Keratinocyte (primary cell): ENCODE data around the gene DCLRE1A. TPM values are rescaled to one million over a fixed set of nuclear protein-coding genes. Genes with fewer than 3 reads are reported as not detected.

ENCODE experiments used
- DNase-seq: peaks from one replicate; pipeline ENCODE4 v3.0.0-alpha.2; 2011; ENCODE audit warnings: low read depth, missing footprints, low spot score
- FAIRE-seq: peaks from 2 replicates; lab custom pipeline; 2011; peaks lifted over from hg19 to GRCh38; lab: Jason Lieb, UNC
- H2AFZ ChIP-seq: 2 replicates; pipeline ENCODE4 v1.6.0; 2012; ENCODE audit warnings: low read length, control low read depth, inconsistent platforms; ENCODE audit not compliant: control insufficient read depth
- H3K27ac ChIP-seq: 2 replicates; pipeline ENCODE4 v1.5.1; 2011; ENCODE audit warnings: low read length; ENCODE audit not compliant: control insufficient read depth, insufficient read depth
- H3K27me3 ChIP-seq: 3 replicates; pipeline ENCODE4 v1.6.0; 2011; ENCODE audit warnings: low read length; ENCODE audit not compliant: control insufficient read depth, insufficient read depth; ENCODE audit errors: extremely low read depth
- H3K36me3 ChIP-seq, 2 experiments: 2 replicates in 1 of 2; 3 replicates in 1 of 2; pipeline ENCODE4 v1.5.1; 2011; ENCODE audit warnings: low read length in 2 of 2, mild to moderate bottlenecking in 1 of 2; ENCODE audit not compliant: control insufficient read depth in 2 of 2, insufficient read depth in 2 of 2; ENCODE audit errors: extremely low read depth in 1 of 2
- H3K4me1 ChIP-seq: 3 replicates; pipeline ENCODE4 v1.5.1; 2011; ENCODE audit warnings: low read length; ENCODE audit not compliant: control insufficient read depth, insufficient read depth; ENCODE audit errors: extremely low read depth
- H3K4me2 ChIP-seq: 3 replicates; pipeline ENCODE4 v1.6.0; 2011; ENCODE audit warnings: low read depth, low read length; ENCODE audit not compliant: control insufficient read depth, insufficient read depth; ENCODE audit errors: extremely low read depth
- H3K4me3 ChIP-seq, 3 experiments: fragments of 200-600 bp in 1 of 3; sonication (generic) in 1 of 3; 2 replicates in 2 of 3; 3 replicates in 1 of 3; pipeline ENCODE4 v1.5.1; 2011 to 2016; ENCODE audit warnings: low read length in 3 of 3, mild to moderate bottlenecking in 3 of 3, control low read depth in 2 of 3, inconsistent platforms in 1 of 3, low read depth in 1 of 3, mixed read lengths in 1 of 3, mixed run types in 1 of 3, moderate library complexity in 1 of 3; ENCODE audit not compliant: control insufficient read depth in 2 of 3, insufficient read depth in 2 of 3; ENCODE audit errors: extremely low read depth in 1 of 3
- H3K79me2 ChIP-seq: 2 replicates; pipeline ENCODE4 v1.6.0; 2012; ENCODE audit warnings: low read length; ENCODE audit not compliant: control insufficient read depth, insufficient read depth
- H3K9ac ChIP-seq: 3 replicates; pipeline ENCODE4 v1.6.0; 2011; ENCODE audit warnings: low read length; ENCODE audit not compliant: control insufficient read depth, insufficient read depth; ENCODE audit errors: extremely low read depth
- H3K9me1 ChIP-seq: 3 replicates; pipeline ENCODE4 v1.6.0; 2011; ENCODE audit warnings: low read length; ENCODE audit not compliant: control insufficient read depth, insufficient read depth; ENCODE audit errors: extremely low read depth
- H3K9me3 ChIP-seq: 2 replicates; pipeline ENCODE4 v1.5.1; 2012; ENCODE audit warnings: low read depth, low read length; ENCODE audit not compliant: control insufficient read depth
- H4K20me1 ChIP-seq: 3 replicates; pipeline ENCODE4 v1.6.0; 2011; ENCODE audit warnings: low read length; ENCODE audit not compliant: control insufficient read depth, insufficient read depth; ENCODE audit errors: extremely low read depth
- CTCF ChIP-seq, 3 experiments: IDR thresholded peaks in 1 of 3; conservative IDR thresholded peaks in 1 of 3; optimal IDR thresholded peaks in 1 of 3; 2 replicates in 2 of 3; 3 replicates in 1 of 3; pipeline versions ENCODE3 to v1.5.1; 2011; ENCODE audit warnings: low read length in 3 of 3, mild to moderate bottlenecking in 3 of 3, moderate library complexity in 2 of 3, control low read depth in 1 of 3, inconsistent platforms in 1 of 3; ENCODE audit not compliant: insufficient read depth in 2 of 3; ENCODE audit errors: extremely low read depth in 1 of 3
- EZH2 ChIP-seq: IDR thresholded peaks from one replicate; pipeline ENCODE4 v1.6.1; 2012; ENCODE audit warnings: inconsistent platforms, mild to moderate bottlenecking, low read length, moderate library complexity
- dilution Hi-C: fragments of 300-500 bp; cut with MboI; formaldehyde crosslinking; loops from one replicate; pipeline ENCODE4 v1.7.0; 2020; ENCODE audit warnings: low sequenced_read_pairs; ENCODE audit not compliant: extremely low pct_ligation_motif_present
- polyA plus RNA-seq, 5 experiments: library from polyadenylated mRNA; depleted of rRNA in 3 of 5; stranded (reverse) in 3 of 5; stranded (forward) in 1 of 5; unstranded in 1 of 5; fragments of >200 nt; gene quantifications; 1 replicate in 1 of 5; 2 replicates in 3 of 5; 3 replicates in 1 of 5; pipeline versions ENCODE4 v1.2.1 to v1.2.3, GENCODE V29; 2011 to 2012; ENCODE audit warnings: missing spikeins in 2 of 5, low read depth in 1 of 5, low replicate concordance in 1 of 5

DCLRE1A gene
- polyA plus RNA-seq, 1 donor (not counting 4 experiments of a cell fraction or from before 2014, with no cell fraction given) = 6.5 TPM

GRCh38 chr10:113894581-113894980 lies 40.7 kb upstream of the DCLRE1A start:
- no peaks in the 10 kb centered on the region for H3K27me3 ChIP-seq
- dilution Hi-C loops = no loop called here

GRCh38 chr10:113893570-113893969 lies 39.7 kb upstream of the DCLRE1A start:
- Histone ChIP-seq H3K9me1 (no peaks in the 10 kb centered on the region), H3K27me3 (no peaks in the 10 kb centered on the region), H3K9me3 (no peaks in the 10 kb centered on the region), H3K79me2 (no peaks in the 10 kb centered on the region), H3K27ac (no peak overlapping the region), H3K4me1 (peaks cover 7% of the 10 kb centered on the region), H3K4me3 (no peak overlapping the region), H3K36me3 (no peaks in the 10 kb centered on the region), H4K20me1 (no peaks in the 10 kb centered on the region), H3K4me2 (no peak overlapping the region), H2AFZ (no peak overlapping the region), H3K9ac (no peak overlapping the region)
- DNase-seq (no peak), FAIRE-seq (no peak)
- dilution Hi-C loops = no loop called here
- TF ChIP-seq CTCF (optimal IDR thresholded peaks at IDR 0.05 in 1 of 3, IDR thresholded peaks at IDR 0.05 in 1 of 3, conservative IDR thresholded peaks at IDR 0.05 in 1 of 3; ENCODE audit: extremely low read depth in 1 of 3, insufficient read depth in 2 of 3, low read length in 3 of 3) (no peak), EZH2 (no peak)

More at GRCh38 chr10:113894581-113894980, 40.7 kb upstream of the DCLRE1A start:
- no peak overlapping the region for H3K4me3 ChIP-seq
- H4K20me1 ChIP-seq = no peaks in the 10 kb centered on the region
- H3K9ac ChIP-seq = no peak overlapping the region
- H3K27ac ChIP-seq = no peak overlapping the region
- no peaks in the 10 kb centered on the region for H3K79me2 ChIP-seq
- H3K9me1 ChIP-seq = no peaks in the 10 kb centered on the region
- H3K4me1 ChIP-seq = peaks cover 7% of the 10 kb centered on the region
- H3K36me3 ChIP-seq = no peaks in the 10 kb centered on the region
- H2AFZ ChIP-seq = no peak overlapping the region
- no peaks in the 10 kb centered on the region for H3K9me3 ChIP-seq
- H3K4me2 ChIP-seq = no peak overlapping the region
- TF ChIP-seq CTCF (optimal IDR thresholded peaks at IDR 0.05 in 1 of 3, IDR thresholded peaks at IDR 0.05 in 1 of 3, conservative IDR thresholded peaks at IDR 0.05 in 1 of 3; ENCODE audit: extremely low read depth in 1 of 3, insufficient read depth in 2 of 3, low read length in 3 of 3) (no peak), EZH2 (no peak)
- DNase-seq (no peak), FAIRE-seq (no peak)
